Esophagus muscularis mucosa (tissue), 4 donors: ENCODE results near the gene APOA5. TPM values are rescaled to one million over a fixed set of nuclear protein-coding genes. Genes with fewer than 3 reads are reported as not detected.

ENCODE experiments used
- DNase-seq: peaks from one replicate; pipeline ENCODE4 v3.0.0-alpha.2; 2017; ENCODE audit errors: extremely low spot score
- H3K27ac ChIP-seq, 4 donors: fragments of 200-600 bp; sonication (generic); replicated peaks in 1 of 4; 1 replicate in 3 of 4; 2 replicates in 1 of 4; pipeline ENCODE4 v1.5.1; 2016 to 2019; ENCODE audit warnings: mild to moderate bottlenecking in 1 of 4
- H3K27me3 ChIP-seq, 4 donors: fragments of 200-600 bp; sonication (generic); one replicate each; pipeline versions ENCODE4 v1.5.1 to v1.6.0; 2016 to 2019
- H3K36me3 ChIP-seq, 4 donors: fragments of 200-600 bp; sonication (generic); one replicate each; pipeline ENCODE4 v1.5.1; 2016 to 2019
- H3K4me1 ChIP-seq, 4 donors: fragments of 200-600 bp; sonication (generic); one replicate each; pipeline ENCODE4 v1.5.1; 2016 to 2019
- H3K4me3 ChIP-seq, 4 donors: fragments of 200-600 bp; sonication (generic); 1 replicate in 2 of 4; 2 replicates in 2 of 4; pipeline ENCODE4 v1.5.1; 2016 to 2019; ENCODE audit warnings: mild to moderate bottlenecking in 4 of 4, moderate library complexity in 1 of 4
- H3K9me3 ChIP-seq, 4 donors: fragments of 200-600 bp; sonication (generic); 1 replicate in 3 of 4; 2 replicates in 1 of 4; pipeline ENCODE4 v1.5.1; 2016 to 2019
- EP300 ChIP-seq: sonication (generic); formaldehyde crosslinking; IDR thresholded peaks from one replicate; pipeline ENCODE4 v1.6.1; 2017; ENCODE audit warnings: antibody characterized with exemption
- POLR2A ChIP-seq: fragments of 450-650 bp; IDR thresholded peaks from one replicate; pipeline ENCODE4 v1.6.1; 2017; ENCODE audit warnings: antibody characterized with exemption, moderate library complexity, mild to moderate bottlenecking, low read depth
- POLR2AphosphoS5 ChIP-seq, 2 donors: sonication (generic); formaldehyde crosslinking; IDR thresholded peaks; one replicate each; pipeline ENCODE4 v1.6.1; 2017; ENCODE audit warnings: antibody characterized with exemption in 2 of 2
- WGBS: methylation state at CpG from one replicate; pipeline ENCODE4 v1.1.5; 2018; 5-methylcytosine and 5-hydroxymethylcytosine counted together
- intact Hi-C: fragments of 100-400 bp; cut with DNase I; formaldehyde crosslinking; loops from one replicate; pipeline ENCODE4 v1.15.1; 2023
- total RNA-seq, 4 donors: library from RNA; depleted of rRNA; stranded (reverse); fragments of >200 nt; gene quantifications; one replicate each; pipeline versions ENCODE4 v1.1.0 to v1.2.1, GENCODE V29; 2016
- TF ChIP-seq, protein P1 (sequence below), 3 experiments: fragments of 200-600 bp in 2 of 3; fragments of 450-650 bp in 1 of 3; sonication (generic) in 2 of 3; IDR thresholded peaks; one replicate each; pipeline ENCODE4 v1.5.1; 2017 to 2019; ENCODE audit warnings: antibody characterized with exemption in 3 of 3, mild to moderate bottlenecking in 2 of 3, moderate library complexity in 1 of 3

APOA5 gene
- total RNA-seq, 4 donors from 2014 or later: not detected

DNA sequence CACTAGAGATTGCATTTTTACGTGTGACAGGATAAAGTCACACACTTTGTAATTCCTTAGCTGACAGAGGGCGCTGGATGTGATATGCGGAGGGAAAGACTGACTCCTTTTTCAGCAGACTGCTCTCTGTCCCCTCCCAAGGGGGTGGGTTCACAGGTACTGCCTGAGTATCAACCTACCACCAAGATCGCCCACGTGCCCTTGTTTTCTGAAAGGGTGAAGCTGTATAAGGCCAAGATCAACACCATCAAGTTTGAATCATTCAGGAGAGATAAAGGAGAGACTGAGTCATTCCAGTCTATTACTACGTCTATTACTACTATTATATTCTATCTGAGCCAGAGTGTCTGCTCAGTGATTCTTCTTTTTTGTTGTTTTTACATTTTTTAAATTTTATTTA is 49.6 kb downstream of the APOA5 start:
- H3K27me3 ChIP-seq: no peaks in the 10 kb centered on the region
- WGBS: 83% methylated on average over 6 of the region's 6 CpGs
- no peak overlapping the region for H3K27ac ChIP-seq
- H3K4me1 ChIP-seq: peaks cover 0 to 6% (median 2%) of the 10 kb centered on the region in 4 donors
- H3K4me3 ChIP-seq: no peak overlapping the region
- intact Hi-C loops: no loop called here
- peak; percentile 34 for DNase-seq
- H3K9me3 ChIP-seq: no peaks in the 10 kb centered on the region
- TF ChIP-seq, protein P1, sequence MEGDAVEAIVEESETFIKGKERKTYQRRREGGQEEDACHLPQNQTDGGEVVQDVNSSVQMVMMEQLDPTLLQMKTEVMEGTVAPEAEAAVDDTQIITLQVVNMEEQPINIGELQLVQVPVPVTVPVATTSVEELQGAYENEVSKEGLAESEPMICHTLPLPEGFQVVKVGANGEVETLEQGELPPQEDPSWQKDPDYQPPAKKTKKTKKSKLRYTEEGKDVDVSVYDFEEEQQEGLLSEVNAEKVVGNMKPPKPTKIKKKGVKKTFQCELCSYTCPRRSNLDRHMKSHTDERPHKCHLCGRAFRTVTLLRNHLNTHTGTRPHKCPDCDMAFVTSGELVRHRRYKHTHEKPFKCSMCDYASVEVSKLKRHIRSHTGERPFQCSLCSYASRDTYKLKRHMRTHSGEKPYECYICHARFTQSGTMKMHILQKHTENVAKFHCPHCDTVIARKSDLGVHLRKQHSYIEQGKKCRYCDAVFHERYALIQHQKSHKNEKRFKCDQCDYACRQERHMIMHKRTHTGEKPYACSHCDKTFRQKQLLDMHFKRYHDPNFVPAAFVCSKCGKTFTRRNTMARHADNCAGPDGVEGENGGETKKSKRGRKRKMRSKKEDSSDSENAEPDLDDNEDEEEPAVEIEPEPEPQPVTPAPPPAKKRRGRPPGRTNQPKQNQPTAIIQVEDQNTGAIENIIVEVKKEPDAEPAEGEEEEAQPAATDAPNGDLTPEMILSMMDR (IDR thresholded peaks at IDR 0.05): no peak
- TF ChIP-seq POLR2A (no peak), EP300 (no peak), POLR2AphosphoS5 (IDR thresholded peaks at IDR 0.05) (no peak)
- peaks cover 0 to 17% (median 15%) of the 10 kb centered on the region in 4 donors for H3K36me3 ChIP-seq

DNA sequence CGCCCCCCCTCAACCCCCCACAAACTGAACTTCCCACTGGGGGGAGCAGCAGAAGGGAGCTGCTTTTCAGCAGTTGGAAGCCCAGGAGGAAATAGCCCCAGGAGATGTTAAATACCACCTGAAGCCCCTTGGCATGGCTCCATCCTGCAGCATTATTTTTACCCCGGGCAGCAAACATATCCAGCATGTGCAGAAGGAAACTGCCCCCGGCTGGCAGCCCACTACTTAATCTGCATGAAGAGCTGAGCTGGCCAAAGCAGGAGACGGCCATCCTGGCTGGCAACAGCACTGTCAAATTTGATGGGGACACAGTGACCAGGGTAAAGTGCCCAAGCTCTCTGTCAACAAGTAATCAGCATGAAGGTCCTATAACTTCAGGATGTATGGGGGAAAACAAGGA is 50.9 kb downstream of the APOA5 start:
- WGBS: 84% methylated on average over 3 of the region's 4 CpGs
- H3K4me3 ChIP-seq: no peak overlapping the region

More for the DNA sequence above, 50.9 kb downstream of the APOA5 start:
- intact Hi-C loops: no loop called here
- TF ChIP-seq, protein P1 (IDR thresholded peaks at IDR 0.05): no peak
- no peak for TF ChIP-seq POLR2A
- TF ChIP-seq EP300: no peak
- TF ChIP-seq POLR2AphosphoS5 (IDR thresholded peaks at IDR 0.05): no peak
- DNase-seq: peak; percentile 79
- Histone ChIP-seq H3K36me3 (peaks cover 0 to 3% (median 1%) of the 10 kb centered on the region in 4 donors), H3K4me1 (peaks cover 0 to 6% (median 2%) of the 10 kb centered on the region in 4 donors), H3K27ac (no peak overlapping the region), H3K27me3 (no peaks in the 10 kb centered on the region), H3K9me3 (no peaks in the 10 kb centered on the region)

Other genes starting within 250 kb of the APOA5 start
- gene BUD13, start 18.9 kb downstream of the APOA5 start, total RNA-seq: 10 to 100 TPM; 10.8 to 17.1 (median 12.5) TPM
- 10 to 100 TPM; 18.3 to 46.4 (median 34.7) TPM for gene ZPR1, start 3.9 kb downstream of the APOA5 start, total RNA-seq
- gene APOA4, start 31.4 kb upstream of the APOA5 start, total RNA-seq: under 1 TPM in 2 of 4 donors, not detected in 2; 0.26 to 0.40 TPM
- gene APOC3, start 38.0 kb upstream of the APOA5 start, total RNA-seq: not detected
- gene APOA1, start 45.7 kb upstream of the APOA5 start, total RNA-seq: 1 to 10 TPM in 1 of 4 donors, under 1 TPM in 1, not detected in 2; 0.50 to 1.4 TPM